ENCODE results near the gene OR11L1.

OR11L1 gene

DNA sequence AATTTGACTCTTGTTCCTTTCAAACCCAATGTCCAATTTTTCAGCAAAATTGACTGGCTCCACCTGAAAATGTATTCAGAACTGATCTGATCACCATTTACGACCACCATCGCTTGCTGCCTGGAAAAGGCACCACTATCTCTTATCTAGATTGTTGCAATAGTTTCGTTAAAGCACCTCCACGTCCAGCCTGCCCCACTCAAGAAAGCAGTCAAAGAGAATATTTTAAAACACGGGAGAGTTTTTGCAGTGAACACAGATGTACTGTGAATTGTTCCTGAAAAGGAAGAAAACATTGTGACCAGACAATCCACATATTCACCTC is 4.0 kb upstream of the OR11L1 start:
- CTCF ChIA-PET, result no interaction called here
- POLR2A ChIA-PET, result no interaction called here
- no peak for DNase-seq (ENCODE audit: low read depth, low spot score)
- TF ChIP-seq, protein P1, sequence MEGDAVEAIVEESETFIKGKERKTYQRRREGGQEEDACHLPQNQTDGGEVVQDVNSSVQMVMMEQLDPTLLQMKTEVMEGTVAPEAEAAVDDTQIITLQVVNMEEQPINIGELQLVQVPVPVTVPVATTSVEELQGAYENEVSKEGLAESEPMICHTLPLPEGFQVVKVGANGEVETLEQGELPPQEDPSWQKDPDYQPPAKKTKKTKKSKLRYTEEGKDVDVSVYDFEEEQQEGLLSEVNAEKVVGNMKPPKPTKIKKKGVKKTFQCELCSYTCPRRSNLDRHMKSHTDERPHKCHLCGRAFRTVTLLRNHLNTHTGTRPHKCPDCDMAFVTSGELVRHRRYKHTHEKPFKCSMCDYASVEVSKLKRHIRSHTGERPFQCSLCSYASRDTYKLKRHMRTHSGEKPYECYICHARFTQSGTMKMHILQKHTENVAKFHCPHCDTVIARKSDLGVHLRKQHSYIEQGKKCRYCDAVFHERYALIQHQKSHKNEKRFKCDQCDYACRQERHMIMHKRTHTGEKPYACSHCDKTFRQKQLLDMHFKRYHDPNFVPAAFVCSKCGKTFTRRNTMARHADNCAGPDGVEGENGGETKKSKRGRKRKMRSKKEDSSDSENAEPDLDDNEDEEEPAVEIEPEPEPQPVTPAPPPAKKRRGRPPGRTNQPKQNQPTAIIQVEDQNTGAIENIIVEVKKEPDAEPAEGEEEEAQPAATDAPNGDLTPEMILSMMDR (IDR thresholded peaks at IDR 0.05; ENCODE audit: insufficient read depth, low read length, missing control alignments), result no peak
- H3K4me3 ChIP-seq (ENCODE audit: low read depth, low read length), result no peak overlapping the region

DNA sequence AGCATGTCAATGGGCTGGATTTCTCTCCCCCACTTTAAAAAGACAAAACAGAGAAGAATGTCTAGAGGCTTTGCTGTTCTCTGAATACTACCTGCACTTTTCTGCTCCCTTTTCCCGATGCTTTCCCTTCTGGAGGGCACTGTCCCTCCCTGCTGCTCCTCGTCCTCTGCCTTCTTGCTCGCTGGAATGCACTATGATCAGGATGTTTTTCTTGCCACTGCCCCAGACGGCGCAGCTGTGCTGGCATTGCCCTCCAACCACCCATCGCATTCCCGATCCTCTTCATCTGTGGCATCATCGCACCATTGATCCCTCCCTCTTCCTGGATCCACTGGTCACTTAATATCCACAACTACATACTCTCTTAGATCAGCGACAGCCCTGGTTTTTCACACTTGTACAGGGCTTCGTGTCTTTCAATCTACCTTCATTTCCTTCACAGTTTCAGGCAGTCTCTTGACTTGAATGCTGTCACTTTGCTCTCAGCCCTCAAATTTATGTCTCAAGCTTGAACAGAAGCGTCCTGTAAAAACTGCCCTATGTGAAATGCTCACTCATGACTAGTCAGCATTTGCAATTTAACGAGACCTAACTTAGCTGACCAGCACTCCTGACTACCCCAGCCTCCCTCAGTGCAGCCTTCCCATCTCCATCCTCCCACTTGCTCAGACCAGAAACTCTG is 3.5 kb upstream of the OR11L1 start:
- CTCF ChIA-PET, result no interaction called here
- POLR2A ChIA-PET, result no interaction called here
- DNase-seq (ENCODE audit: low read depth, low spot score), result no peak
- TF ChIP-seq, protein P1 (IDR thresholded peaks at IDR 0.05; ENCODE audit: insufficient read depth, low read length, missing control alignments), result no peak
- no peak overlapping the region for H3K4me3 ChIP-seq (ENCODE audit: low read depth, low read length)

DNA sequence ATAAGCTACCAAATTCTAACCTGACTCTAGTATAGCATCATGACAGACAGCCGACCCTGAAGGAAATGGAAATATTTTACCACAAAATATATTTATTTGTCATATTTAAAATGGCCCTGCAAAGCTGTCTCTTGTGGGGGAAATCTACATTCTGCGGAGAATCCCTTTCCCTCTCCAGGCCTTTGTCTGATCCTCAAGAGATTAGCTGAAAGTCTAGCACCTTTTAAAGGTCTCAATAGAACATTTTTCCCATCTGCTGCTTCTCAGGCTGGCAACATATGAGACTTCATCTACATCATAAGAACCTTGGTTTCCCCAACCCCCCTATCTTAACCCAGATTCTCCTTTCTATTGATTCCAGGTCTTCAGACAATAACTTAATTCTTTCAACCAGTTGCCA is 1.7 kb upstream of the OR11L1 start:
- no peak overlapping the region for H3K4me3 ChIP-seq (ENCODE audit: low read depth, low read length)
- CTCF ChIA-PET, result no interaction called here
- TF ChIP-seq, protein P1 (IDR thresholded peaks at IDR 0.05; ENCODE audit: insufficient read depth, low read length, missing control alignments), result no peak
- DNase-seq (ENCODE audit: low read depth, low spot score), result no peak
- POLR2A ChIA-PET, result no interaction called here

DNA sequence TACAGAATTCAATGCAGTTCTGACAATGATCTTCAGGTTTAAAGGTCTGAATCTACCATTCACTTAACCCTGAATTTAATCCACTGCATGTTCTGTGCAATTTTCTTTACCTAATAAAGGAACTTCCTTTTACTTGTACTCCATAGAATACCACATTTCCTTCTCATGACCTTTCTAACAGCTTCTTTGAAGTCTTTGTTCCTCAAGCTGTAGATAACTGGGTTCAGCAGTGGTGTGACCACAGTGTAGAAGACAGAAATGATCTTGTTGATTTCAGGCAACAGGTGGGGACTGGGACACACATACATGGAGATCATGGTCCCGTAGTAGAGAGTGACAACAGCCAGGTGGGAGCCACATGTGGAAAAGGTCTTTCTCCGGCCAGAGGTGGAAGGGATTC is 878 bp downstream of the OR11L1 start:
- POLR2A ChIA-PET, result no interaction called here
- CTCF ChIA-PET, result no interaction called here
- DNase-seq (ENCODE audit: low read depth, low spot score), result no peak
- no peak overlapping the region for H3K4me3 ChIP-seq (ENCODE audit: low read depth, low read length)
- TF ChIP-seq, protein P1 (IDR thresholded peaks at IDR 0.05; ENCODE audit: insufficient read depth, low read length, missing control alignments), result no peak

DNA sequence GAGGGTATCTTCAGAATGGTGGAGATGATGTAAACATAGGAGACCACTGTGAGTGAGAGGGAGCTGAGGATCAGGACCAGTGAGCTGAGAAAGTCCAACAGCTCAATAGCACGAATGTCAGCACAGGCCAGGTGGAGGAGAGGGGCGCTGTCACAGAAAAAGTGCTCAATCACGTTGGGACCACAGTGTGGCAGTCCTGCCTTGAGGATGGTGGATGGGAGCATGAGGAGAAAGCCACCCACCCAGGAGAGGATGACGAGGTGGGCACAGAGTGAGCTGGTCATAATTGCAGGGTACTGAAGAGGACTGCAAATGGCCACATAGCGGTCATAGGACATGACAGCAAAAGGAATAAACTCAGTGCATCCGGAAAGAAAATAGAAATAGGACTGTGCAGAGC is 8.1 kb downstream of the OR11L1 start:
- POLR2A ChIA-PET, result no interaction called here
- CTCF ChIA-PET, result no interaction called here
- TF ChIP-seq, protein P1 (IDR thresholded peaks at IDR 0.05; ENCODE audit: insufficient read depth, low read length, missing control alignments), result no peak
- DNase-seq (ENCODE audit: low read depth, low spot score), result no peak
- H3K4me3 ChIP-seq (ENCODE audit: low read depth, low read length), result no peak overlapping the region

DNA sequence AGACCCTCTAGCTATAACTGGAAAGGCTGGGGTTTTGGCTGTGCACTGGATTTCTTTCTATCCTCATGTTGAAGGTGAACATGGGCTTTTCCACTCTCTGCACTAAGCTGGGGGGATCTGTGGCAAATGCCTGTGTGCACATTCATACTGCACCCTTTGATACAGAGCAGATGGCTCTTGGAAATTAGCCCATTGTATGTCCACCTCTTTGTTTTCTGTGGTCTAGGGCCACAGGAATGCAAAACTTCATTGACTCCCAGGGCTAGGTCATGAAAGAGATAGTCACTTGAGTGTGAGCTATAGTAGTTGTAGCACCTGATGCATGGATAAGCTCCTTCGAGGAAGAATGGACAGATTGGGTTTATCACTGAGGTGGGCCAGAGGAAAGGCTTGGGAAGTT is 12.0 kb downstream of the OR11L1 start:
- no peak overlapping the region for H3K4me3 ChIP-seq (ENCODE audit: low read depth, low read length)
- POLR2A ChIA-PET, result no interaction called here
- CTCF ChIA-PET, result no interaction called here
- TF ChIP-seq, protein P1 (IDR thresholded peaks at IDR 0.05; ENCODE audit: insufficient read depth, low read length, missing control alignments), result no peak
- no peak for DNase-seq (ENCODE audit: low read depth, low spot score)

Measured in AG04449 (cell line).